Brain microvascular endothelial cell (primary cell): Measurements from ENCODE around the gene ETV4.

Experiments used
- DNase-seq: peaks from one replicate; pipeline ENCODE4 v3.0.0-alpha.2; 2020
- H3K27ac ChIP-seq: fragments of 250-450 bp; sonication (Bioruptor Pico); 2 replicates; pipeline ENCODE4 v1.5.1; 2020; ENCODE audit warnings: mild to moderate bottlenecking, moderate library complexity
- H3K27me3 ChIP-seq: fragments of 250-450 bp; sonication (Bioruptor Pico); replicated peaks from 2 replicates; pipeline ENCODE4 v1.5.1; 2020; ENCODE audit warnings: mild to moderate bottlenecking
- H3K36me3 ChIP-seq: fragments of 250-450 bp; sonication (Bioruptor Pico); replicated peaks from 2 replicates; pipeline ENCODE4 v1.5.1; 2020; ENCODE audit warnings: mild to moderate bottlenecking
- H3K4me3 ChIP-seq: 2 replicates; pipeline ENCODE4 v1.5.1; 2011; ENCODE audit warnings: low read depth, mild to moderate bottlenecking, control low read depth, low read length, moderate library complexity
- in situ Hi-C: cut with HindIII; loops from 2 replicates; pipeline ENCODE4 v1.10.0; 2017; ENCODE audit warnings: low sequenced_read_pairs, low pct_ligation_motif_present
- TF ChIP-seq, protein P1 (sequence below): IDR thresholded peaks from 2 replicates; pipeline ENCODE4 v1.5.1; 2011; ENCODE audit warnings: low read depth, mild to moderate bottlenecking, moderate library complexity, low read length, control low read depth, inconsistent platforms; ENCODE audit errors: missing control alignments

The ETV4 gene

DNA sequence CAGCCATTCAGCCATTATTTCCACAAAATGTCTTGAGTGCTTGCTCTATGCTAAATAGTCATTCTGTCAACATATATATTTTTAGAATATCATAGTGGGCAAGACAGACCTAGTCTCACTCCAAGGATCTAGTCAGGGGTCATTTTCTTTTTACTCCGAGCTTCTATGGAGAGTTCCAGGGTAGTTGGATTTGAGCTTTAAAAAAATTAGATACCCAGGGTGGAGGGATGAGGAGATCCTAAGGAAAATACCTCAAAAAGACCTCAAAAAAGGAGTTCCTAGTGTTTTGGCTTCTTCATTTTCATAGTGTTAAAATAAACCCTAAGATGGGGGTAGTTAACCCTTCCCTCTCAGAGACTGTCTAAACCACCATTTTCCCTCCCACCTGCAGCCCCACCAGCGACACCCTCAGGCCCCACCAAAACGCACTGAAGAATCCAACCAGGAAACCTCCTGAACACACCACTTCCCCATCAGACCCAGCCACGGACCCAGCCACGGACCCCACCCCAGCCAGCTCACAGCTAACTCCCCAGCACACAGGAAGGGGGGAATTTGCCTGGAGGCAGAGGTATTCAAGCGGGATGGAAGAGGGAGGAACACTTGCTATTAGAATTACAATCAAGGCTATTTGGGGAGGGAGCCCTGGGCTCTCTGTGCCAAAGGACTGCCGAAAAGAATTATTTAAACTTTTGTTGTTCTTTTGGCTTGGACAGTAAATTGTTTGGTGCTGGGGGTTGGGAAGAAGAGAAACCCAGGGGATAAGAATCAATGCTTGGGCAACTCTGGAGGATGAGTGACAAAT lies 2.2 kb downstream of the ETV4 start:
- Histone ChIP-seq H3K36me3 (no peaks in the 10 kb centered on the region), H3K4me3 (peak overlapping the region; percentile 67), H3K27me3 (no peaks in the 10 kb centered on the region), H3K27ac (no peak overlapping the region)
- DNase-seq: no peak
- TF ChIP-seq, protein P1, sequence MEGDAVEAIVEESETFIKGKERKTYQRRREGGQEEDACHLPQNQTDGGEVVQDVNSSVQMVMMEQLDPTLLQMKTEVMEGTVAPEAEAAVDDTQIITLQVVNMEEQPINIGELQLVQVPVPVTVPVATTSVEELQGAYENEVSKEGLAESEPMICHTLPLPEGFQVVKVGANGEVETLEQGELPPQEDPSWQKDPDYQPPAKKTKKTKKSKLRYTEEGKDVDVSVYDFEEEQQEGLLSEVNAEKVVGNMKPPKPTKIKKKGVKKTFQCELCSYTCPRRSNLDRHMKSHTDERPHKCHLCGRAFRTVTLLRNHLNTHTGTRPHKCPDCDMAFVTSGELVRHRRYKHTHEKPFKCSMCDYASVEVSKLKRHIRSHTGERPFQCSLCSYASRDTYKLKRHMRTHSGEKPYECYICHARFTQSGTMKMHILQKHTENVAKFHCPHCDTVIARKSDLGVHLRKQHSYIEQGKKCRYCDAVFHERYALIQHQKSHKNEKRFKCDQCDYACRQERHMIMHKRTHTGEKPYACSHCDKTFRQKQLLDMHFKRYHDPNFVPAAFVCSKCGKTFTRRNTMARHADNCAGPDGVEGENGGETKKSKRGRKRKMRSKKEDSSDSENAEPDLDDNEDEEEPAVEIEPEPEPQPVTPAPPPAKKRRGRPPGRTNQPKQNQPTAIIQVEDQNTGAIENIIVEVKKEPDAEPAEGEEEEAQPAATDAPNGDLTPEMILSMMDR: no peak
- in situ Hi-C loops: no loop called here

DNA sequence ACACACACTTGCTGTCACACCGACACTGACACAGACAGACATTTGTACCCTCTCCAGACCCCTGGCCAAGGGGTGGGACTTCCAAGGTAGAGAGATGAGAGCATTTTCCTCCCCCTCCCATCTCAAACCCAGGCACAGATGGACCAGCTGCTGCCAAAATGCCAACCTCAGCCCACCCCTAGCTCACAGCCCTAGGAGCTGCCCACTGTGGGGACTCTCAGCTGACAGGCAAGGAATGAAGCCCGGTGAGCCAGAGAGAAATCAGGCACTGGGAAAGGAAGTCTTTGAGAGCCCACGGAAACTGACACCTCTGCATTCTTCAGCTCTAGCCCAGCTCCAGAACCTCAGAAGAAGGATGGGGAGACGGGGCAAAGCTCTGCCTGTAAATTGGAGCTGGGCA lies 2.8 kb downstream of the ETV4 start:
- Histone ChIP-seq H3K36me3 (no peaks in the 10 kb centered on the region), H3K27me3 (no peaks in the 10 kb centered on the region), H3K4me3 (peak overlapping the region; percentile 5), H3K27ac (no peak overlapping the region)
- no peak for DNase-seq
- TF ChIP-seq, protein P1: no peak
- in situ Hi-C loops: no loop called here

DNA sequence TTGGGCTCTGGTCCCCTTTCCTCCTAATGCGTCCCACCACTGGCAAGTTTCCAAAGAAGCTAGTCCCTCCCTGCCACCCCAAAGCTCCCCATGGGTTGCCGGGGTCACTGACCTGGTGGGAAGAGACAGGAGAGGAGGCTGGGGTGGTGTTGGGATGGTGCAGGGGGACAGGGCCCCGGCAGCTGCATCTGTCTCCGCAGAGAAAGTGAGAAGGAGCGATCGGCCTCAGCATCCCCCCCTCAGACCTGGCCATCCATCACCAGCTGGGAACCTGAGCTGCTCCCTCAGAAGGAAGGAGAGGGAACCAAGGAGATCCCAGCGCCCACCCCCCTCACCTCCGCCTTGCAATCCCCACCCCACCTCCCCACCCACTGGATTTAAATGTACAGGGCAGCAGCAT lies 3.3 kb downstream of the ETV4 start:
- no peaks in the 10 kb centered on the region for H3K36me3 ChIP-seq
- DNase-seq: no peak
- no peak overlapping the region for H3K4me3 ChIP-seq
- TF ChIP-seq, protein P1: no peak
- H3K27me3 ChIP-seq: no peaks in the 10 kb centered on the region
- no peak overlapping the region for H3K27ac ChIP-seq
- in situ Hi-C loops: no loop called here

DNA sequence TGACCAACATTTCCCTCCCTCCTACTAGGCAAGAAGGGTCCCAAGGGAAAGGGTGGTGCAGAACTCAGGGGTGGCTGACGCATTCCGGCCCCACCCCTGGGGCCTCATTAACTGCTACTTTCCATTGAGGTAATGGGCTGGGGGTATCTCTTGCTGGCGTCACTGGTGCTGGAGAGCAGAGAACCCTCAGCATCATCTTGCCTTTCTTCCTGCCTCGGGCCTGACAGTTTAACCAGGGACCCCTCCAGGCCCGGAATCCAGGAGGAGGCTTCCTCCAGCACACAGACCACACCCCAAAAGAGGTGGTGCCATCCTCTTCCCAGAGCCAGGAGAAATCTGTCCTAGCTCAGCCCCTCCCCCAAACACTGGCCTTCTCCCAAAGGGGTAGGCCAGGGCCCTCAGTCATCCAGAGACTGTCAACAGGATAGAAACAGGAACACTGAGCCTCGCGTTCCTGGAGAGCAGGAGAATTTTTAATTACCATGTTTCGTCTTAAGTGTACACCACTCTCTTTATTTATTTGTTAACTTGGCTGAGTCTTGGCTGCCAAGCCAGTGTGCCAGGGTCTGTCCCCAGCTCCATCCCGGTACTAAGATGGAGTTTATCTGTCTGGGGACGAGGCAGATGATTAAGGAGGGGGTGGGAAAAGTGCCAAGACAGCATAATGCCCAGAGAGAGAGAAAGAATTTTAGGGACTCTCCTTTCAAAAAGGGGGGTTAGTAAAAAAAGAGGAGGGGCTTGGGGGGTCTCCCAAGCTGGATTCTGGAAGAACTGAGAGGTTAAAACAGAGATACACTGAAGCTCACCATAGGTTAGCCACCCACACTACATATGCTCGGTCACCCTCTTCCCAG lies 5.1 kb downstream of the ETV4 start:
- DNase-seq: no peak
- Histone ChIP-seq H3K27me3 (no peaks in the 10 kb centered on the region), H3K36me3 (no peaks in the 10 kb centered on the region), H3K4me3 (no peak overlapping the region), H3K27ac (no peak overlapping the region)
- in situ Hi-C loops: no loop called here
- TF ChIP-seq, protein P1: no peak

DNA sequence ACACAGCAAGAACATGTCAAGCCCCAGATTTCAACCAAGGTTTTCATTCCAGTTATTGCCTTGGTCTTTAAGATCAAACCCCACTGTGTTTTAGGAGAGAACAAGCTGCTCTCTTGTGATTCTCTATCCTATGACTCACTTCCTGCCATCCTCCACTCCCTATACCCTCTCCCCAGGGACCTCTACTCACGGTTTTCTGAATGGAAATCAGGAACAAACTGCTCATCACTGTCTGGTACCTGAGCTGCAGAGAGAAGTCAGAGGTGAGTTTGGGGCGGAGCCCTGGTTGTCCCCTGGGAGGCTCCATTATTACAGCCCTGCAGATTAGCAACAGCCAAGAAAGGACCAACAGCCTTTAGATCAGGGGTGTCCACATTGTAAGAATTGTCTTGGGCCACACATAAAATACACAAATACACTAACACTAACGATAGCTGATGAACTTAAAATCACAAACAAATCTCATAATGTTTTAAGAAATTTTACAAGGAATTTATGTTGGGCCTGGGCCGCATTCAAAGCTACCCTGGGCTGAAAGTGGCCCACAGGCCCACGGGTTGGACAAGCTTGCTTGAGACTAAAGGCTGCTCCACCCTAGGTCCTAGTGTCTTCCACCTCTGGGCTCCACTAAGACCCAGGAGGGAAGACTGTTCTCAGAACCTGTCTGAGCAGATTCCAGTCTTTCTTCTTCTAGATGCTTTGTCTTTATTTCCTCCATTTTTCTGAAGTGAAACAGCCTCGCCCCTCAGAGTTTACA lies 9.7 kb downstream of the ETV4 start:
- H3K27ac ChIP-seq: peak overlapping the region; percentile 16
- TF ChIP-seq, protein P1: no peak

More for the DNA sequence above, 9.7 kb downstream of the ETV4 start:
- in situ Hi-C loops: no loop called here
- DNase-seq: peak; percentile 65
- no peak overlapping the region for H3K4me3 ChIP-seq
- H3K36me3 ChIP-seq: no peaks in the 10 kb centered on the region
- no peaks in the 10 kb centered on the region for H3K27me3 ChIP-seq
